ENCODE measurements around the gene LONP1.
"Not testable (repeated sequence)": the region's sequence is repeated elsewhere in the genome, so short reads cannot be mapped to it uniquely, and the experiment has no call there.

Gene LONP1

GRCh38 chr19:5693195-5694166 lies 26.5 kb downstream of the LONP1 start:
- peak; percentile 18 for DNase-seq

GRCh38 chr19:5692723-5693194 lies 27.2 kb downstream of the LONP1 start:
- no peak for DNase-seq

DNA sequence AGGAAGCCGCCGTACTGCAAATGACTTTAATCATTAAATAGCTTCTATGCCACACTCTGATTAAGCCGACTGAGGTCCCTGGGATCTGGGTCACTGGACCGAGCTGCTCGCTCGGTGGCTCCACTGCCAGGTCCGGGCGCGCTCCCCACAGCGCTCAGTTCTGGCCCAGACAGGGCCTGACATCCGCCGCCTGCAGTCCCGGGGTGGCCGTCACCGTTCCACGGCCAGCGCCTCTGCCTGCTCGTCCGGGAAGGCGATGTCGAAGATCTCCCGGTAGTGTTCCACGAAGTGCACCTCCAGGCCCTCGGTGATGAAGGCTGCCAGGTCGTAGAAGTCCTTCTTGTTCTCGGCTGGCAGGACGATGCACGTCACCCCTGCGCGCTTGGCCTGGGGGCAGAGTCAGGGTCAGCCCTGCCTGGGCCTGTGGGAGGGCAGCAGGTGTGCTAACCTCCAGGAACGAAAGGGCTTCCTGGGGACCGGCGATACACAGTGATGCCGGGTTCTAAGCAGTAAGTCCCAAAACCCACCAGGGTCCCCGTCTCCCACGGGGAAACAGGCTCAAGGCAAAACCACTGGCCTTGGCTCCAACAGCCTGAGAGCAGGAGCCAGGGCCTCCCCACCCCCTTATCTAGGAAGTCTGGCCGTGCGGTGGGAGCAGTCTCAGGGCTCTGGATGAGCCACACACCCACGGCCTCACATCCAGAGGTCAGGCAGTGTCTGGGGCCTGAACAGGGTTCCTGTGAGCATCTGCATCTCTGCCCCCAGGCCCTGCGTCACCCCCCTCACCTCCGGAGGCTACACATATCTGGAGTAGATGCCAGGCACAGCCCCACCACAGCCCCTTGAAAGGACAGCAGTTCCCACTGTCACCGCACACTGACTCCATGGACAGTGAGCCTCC lies 27.9 kb downstream of the LONP1 start:
- no peak for DNase-seq

DNA sequence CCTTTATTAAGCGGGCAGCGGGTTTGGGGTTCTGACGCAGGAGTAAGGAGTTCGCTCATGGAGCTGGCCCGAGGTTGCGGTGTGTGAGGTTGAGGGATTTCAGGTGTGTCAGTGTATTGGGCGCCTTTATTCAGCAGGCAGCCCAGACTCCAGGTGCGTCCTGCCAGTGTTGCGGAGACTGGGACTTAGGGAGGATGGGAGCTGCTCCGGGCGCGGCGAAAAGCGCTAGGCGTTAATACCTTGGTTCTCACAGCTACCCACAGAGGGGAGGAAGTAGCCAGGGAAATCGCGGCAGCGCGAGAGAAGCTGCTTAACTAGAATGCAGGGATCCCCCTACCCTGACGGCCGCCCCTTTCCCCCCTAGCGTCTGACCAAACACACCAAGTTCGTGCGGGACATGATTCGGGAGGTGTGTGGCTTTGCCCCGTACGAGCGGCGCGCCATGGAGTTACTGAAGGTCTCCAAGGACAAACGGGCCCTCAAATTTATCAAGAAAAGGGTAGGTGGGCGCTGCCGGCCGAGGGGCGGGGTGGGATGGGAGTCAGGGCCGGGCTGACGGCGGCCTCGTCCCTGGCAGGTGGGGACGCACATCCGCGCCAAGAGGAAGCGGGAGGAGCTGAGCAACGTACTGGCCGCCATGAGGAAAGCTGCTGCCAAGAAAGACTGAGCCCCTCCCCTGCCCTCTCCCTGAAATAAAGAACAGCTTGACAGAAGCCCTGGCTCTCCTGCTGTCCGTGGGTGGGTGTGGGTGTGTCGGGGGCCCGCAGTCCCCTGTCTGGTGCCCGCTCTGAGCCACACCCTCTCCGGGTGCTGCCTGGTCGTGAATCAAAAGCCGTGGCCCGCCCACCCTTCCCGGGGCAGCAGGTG lies 28.8 kb downstream of the LONP1 start:
- peak; percentile 77 for DNase-seq

GRCh38 chr19:5690125-5690954 lies 29.6 kb downstream of the LONP1 start, which contains the start of gene RPL36:
Gene RPL36, plus strand, starts transcription at chr19:5690295. Its CDS starts 213 bp downstream, at chr19:5690508.
- peak; percentile 98 for DNase-seq

DNA sequence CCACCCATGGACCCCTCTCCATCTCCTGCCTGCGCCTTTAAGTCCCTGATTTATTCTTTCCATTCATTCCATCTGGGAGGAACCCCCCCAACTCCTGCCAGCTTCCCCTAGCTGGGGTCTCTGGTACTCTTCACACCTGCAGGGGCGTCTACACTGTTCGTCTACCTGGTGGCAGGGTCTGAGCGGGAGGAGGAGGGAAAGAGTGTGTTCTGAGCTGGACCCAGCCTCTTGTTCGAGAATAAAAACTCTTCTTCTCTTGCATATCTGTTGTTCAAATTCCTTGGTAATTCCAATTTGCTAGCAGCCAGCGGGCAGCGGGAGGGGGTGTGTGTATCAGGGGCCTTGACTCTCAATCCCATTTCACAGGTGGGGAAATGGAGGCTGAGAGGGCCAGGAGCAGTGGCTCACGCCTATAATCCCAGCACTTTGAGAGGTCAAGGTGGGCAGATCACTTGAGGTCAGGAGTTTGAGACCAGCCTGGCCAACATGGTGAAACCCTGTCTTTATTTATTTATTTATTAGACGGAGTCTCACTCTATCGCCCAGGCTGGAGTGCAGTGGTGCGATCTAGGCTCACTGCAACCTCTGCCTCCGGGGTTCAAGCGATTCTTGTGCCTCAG lies 31.6 kb downstream of the LONP1 start:
- DNase-seq, result not testable (repeated sequence)

GRCh38 chr19:5687360-5688198 lies 32.4 kb downstream of the LONP1 start:
- DNase-seq, result no peak

DNA sequence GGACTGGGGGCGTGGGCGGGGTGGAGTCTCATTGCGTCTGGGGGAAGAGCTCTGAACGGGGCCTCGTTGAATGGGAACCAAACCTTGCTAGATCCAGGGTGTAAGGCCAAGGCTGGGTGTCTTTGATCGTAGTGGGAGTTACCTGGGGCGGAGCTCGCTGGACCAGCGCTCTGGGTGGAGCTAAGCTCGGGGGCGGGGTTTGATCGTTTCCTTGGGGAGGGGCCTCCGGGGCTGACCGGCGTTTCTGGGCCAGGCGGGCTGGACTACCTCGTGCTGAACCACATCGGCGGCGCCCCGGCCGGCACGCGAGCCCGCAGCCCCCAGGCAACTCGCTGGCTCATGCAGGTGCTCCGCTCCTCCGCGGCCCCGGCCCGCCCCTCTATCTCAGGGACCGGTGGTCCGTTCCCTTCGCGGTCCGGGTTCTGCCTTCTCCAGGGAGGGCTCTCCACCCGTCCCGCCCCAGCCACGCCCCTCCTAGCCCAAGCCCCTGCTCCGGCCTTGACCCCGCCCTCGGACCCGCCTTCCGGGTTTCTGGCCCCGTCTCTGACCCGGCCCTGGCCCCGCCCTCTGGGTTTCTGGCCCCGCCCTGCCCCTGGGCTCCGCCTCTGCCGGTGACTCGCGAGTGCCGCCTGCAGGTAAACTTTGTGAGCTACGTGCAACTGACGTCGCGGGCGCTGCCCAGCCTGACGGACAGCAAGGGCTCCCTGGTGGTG lies 33.1 kb downstream of the LONP1 start:
- peak; percentile 97 for DNase-seq

- no peak for DNase-seq
These were observed 33.7 kb downstream of the LONP1 start for GRCh38 chr19:5686326-5686646.

DNA sequence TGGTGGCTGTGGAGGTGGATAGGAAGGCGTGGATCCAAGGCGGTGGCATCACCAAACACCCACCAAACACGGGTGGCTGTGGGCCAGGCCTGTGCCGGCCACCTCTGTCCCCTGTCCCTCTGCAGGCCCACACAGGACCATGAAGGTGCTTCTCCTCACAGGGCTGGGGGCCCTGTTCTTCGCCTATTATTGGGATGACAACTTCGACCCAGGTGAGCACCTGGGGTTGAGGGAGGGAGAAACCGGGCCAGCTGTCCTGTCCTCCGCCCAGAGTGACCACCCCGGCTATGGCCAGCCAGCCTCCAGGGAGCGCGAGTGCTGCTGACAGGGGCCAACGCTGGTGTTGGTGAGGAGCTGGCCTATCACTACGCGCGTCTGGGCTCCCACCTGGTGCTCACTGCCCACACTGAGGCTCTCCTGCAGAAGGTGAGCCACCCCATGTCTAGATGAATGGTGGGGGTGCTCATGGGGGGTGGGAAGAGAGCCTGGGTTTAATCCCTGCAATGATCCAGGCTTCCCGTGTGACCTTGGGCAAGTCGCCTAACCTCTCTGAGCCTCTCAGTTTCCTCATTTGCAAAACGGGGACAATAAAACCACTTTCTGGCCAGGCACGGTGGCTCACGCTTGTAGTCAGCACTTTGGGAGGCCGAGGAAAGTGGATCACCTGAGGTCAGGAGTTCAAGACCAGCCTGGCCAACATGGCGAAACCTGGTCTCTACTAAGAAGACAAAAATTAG lies 35.1 kb downstream of the LONP1 start:
- DNase-seq, result no peak

DNA sequence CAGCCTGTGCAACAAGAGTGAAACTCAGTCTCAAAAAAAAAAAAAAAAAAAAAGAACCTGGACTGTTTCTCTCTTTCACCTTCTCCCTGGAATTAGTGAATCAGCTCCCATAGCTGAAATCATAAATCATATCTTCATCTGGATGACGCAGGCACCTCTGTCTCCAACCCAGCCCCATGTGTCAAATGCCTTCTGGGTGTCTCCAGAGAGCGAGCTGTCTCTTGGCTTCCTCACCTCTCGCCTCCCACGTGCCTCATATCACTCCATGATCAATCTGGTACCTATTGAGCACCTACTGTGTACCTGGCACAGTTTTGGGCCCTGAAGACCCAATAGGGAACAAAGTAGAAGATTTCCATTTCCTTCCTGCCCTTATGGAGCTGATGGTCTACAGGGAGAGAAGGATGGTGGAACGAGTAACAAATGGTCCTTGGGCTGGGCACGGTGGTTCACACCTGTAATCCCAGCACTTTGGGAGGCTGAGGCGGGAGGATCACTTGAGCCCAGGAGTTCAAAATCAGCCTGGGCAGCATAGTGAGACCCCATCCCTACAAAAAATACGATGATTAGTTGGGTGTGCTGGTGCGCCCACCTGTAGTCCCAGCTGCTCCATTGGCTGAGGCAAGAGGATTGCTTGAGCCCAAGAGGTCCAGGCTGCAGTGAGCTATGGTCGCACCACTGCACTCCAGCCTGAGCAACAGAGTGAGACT lies 36.6 kb downstream of the LONP1 start:
- no peak for DNase-seq

DNA sequence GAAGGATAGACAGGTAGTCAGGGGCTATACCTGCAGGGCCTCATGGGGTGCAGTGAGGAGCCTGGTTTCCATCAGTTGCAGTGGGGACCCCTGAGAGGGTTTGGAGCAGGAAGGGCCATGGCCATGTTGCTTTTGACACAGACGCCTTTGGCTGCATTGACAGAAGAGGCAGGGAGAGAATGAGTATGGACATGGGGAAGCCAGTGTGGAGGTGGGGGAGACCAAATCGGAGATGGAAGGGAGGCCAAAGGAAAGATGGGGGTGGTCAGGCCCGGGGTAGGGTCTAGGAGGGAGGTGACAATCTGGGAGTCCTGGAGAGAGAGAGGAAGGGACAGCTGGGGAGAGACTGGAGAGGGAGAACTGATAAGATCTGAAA lies 37.9 kb downstream of the LONP1 start:
- DNase-seq, result no peak

- no peak for DNase-seq
These were observed 38.4 kb downstream of the LONP1 start for GRCh38 chr19:5681391-5682106.

DNA sequence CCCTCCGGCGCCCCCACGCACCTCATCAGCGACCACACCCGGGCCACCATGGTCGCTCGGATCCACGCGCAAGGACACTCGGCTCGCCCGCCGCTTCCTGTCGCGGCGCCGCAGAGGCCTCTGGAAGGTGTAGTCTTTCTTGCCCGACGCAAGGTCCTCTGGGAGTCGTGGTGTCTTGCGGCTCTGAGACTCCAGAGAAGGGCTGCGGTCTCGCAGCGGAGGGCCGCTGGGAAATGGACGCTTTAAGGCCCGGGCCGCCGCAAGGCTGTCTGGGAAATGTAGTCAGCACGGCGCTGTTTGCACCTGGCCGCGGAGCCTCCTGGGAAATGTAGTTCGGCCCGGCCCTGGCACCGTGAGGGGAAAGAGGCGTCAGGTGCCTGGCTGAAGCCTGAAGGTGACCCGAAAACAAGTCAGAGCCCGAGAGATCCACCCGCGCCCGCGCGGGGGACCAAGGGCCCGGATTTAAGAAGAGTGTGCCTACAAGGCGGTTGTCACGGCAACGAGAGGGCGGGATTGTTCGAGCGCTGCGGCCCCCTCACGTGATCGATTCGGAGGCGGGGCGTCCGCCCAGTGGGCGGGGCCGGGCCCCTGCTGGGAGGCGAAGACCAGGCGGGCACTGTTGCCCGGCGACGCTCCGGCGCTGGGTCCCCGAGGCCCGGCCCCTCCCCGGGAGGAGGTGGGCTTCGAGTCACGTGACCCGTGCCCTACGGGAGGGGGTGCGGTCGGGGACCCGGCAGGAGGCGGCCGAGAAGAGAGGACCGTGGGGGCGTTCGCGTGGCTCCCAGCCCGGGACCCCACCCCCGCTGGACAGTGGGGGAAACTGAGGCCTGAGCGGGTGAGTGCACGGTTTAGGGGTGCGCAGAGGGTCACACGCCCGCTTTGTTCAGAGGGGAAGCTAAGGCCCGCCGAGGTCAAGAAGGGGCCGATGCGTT lies 39.2 kb downstream of the LONP1 start, which contains the start of the genes HSD11B1L and MICOS13:
TSS of gene HSD11B1L (plus strand) at position 591 of the 932 bp plus-strand sequence. CDS start 3,806 bp downstream, outside the sequence.
TSS of gene MICOS13 (minus strand) at position 80 of the 932 bp plus-strand sequence. CDS start at position 50, 30 bp downstream.
- peak; percentile 98 for DNase-seq

- DNase-seq, result no peak
These were observed 39.9 kb downstream of the LONP1 start for GRCh38 chr19:5680084-5680436.
